GM10266 (cell line): ENCODE data around the gene HDAC10.

Source experiments
- DNase-seq: peaks from one replicate; pipeline ENCODE4 v3.0.0; 2012; ENCODE audit errors: extremely low spot score
- CTCF ChIP-seq: IDR thresholded peaks from 2 replicates; pipeline ENCODE4 v1.5.1; 2012; ENCODE audit warnings: mild to moderate bottlenecking, low read depth; ENCODE audit not compliant: control insufficient read depth, insufficient read depth; ENCODE audit errors: missing control alignments

Gene HDAC10

GRCh38 chr22:50218996-50219727 is 31.9 kb downstream of the HDAC10 start:
- no peak for DNase-seq
- TF ChIP-seq CTCF, result no peak

GRCh38 chr22:50218153-50218995 is 32.7 kb downstream of the HDAC10 start:
- TF ChIP-seq CTCF, result no peak
- no peak for DNase-seq

- TF ChIP-seq CTCF, result no peak
- no peak for DNase-seq
These were observed 33.4 kb downstream of the HDAC10 start for GRCh38 chr22:50217543-50218152.

GRCh38 chr22:50216684-50217520 is 34.2 kb downstream of the HDAC10 start:
- no peak for DNase-seq
- TF ChIP-seq CTCF, result no peak

- TF ChIP-seq CTCF, result no peak
- no peak for DNase-seq
These were observed 34.9 kb downstream of the HDAC10 start for GRCh38 chr22:50216055-50216683.

GRCh38 chr22:50215297-50216054 is 35.6 kb downstream of the HDAC10 start:
- DNase-seq, result no peak
- TF ChIP-seq CTCF, result no peak
